Stimulated activated effector memory CD8-positive, alpha-beta T cell treated with anti-CD3 and anti-CD28 coated beads, Interleukin-12 subunit alpha, Interleukin-12 subunit beta, amount 100 ng/mL, for 72 hours (primary cell): Measurements from ENCODE around the gene ZNF792.
"Not testable (repeated sequence)": the region's sequence is repeated elsewhere in the genome, so short reads cannot be mapped to it uniquely, and the experiment has no call there.

ENCODE experiments used
- ATAC-seq: fragments of 150-1000 bp; cut with Tn5 transposase; 2 replicates; pipeline ENCODE4 v1.10.0; 2021
- DNase-seq, 2 donors: peaks; one replicate each; pipeline ENCODE4 v3.0.0; 2021 to 2022; ENCODE audit warnings: low spot score in 2 of 2
- H3K27ac Mint-ChIP-seq: one replicate; pipeline ENCODE4 v1.8.0; 2022; ENCODE audit warnings: mild to moderate bottlenecking, mixed read lengths
- H3K36me3 Mint-ChIP-seq: one replicate; pipeline ENCODE4 v1.8.0; 2022; ENCODE audit warnings: mild to moderate bottlenecking, mixed read lengths
- H3K4me1 Mint-ChIP-seq: one replicate; pipeline ENCODE4 v1.8.0; 2022; ENCODE audit warnings: mixed read lengths
- H3K4me3 Mint-ChIP-seq: one replicate; pipeline ENCODE4 v1.8.0; 2022; ENCODE audit warnings: mild to moderate bottlenecking, mixed read lengths
- H3K9me3 Mint-ChIP-seq: one replicate; pipeline ENCODE4 v1.8.0; 2022; ENCODE audit warnings: mixed read lengths

The ZNF792 gene

GRCh38 chr19:35002037-35002535, 38.1 kb upstream of the ZNF792 start:
- H3K27ac Mint-ChIP-seq: peak overlapping the region; percentile 94
- peaks cover 77% of the 10 kb centered on the region for H3K4me1 Mint-ChIP-seq
- ATAC-seq (no peak), DNase-seq (no peak)
- H3K4me3 Mint-ChIP-seq: peak overlapping the region; percentile 90
- no peaks in the 10 kb centered on the region for H3K9me3 Mint-ChIP-seq
- H3K36me3 Mint-ChIP-seq: peaks cover 65% of the 10 kb centered on the region

GRCh38 chr19:35000647-35001501, 36.8 kb upstream of the ZNF792 start:
- peak overlapping the region; percentile 90 for H3K4me3 Mint-ChIP-seq
- DNase-seq (peak in 1 of 2 donors; percentile 71), ATAC-seq (peak; percentile 58)
- H3K36me3 Mint-ChIP-seq: peaks cover 55% of the 10 kb centered on the region
- H3K4me1 Mint-ChIP-seq: peaks cover 72% of the 10 kb centered on the region
- no peaks in the 10 kb centered on the region for H3K9me3 Mint-ChIP-seq
- H3K27ac Mint-ChIP-seq: peak overlapping the region; percentile 94

- DNase-seq (no peak), ATAC-seq (no peak)
- H3K9me3 Mint-ChIP-seq: no peaks in the 10 kb centered on the region
- H3K4me1 Mint-ChIP-seq: peaks cover 67% of the 10 kb centered on the region
- H3K4me3 Mint-ChIP-seq: peak overlapping the region; percentile 90
- peak overlapping the region; percentile 97 for H3K27ac Mint-ChIP-seq
- H3K36me3 Mint-ChIP-seq: peaks cover 50% of the 10 kb centered on the region
These were observed 36.3 kb upstream of the ZNF792 start for GRCh38 chr19:35000338-35000646.

GRCh38 chr19:34999498-35000337, 35.7 kb upstream of the ZNF792 start, which contains the start of gene GRAMD1A:
GRAMD1A (plus strand) TSS chr19:35000323; CDS start chr19:35000479, 156 bp downstream.
- peak within 1 kb of the TSS; percentile 90 for H3K4me3 Mint-ChIP-seq
- peaks cover 61% of the 10 kb centered on the region for H3K4me1 Mint-ChIP-seq
- H3K36me3 Mint-ChIP-seq: peaks cover 44% of the 10 kb centered on the region
- ATAC-seq (peak; percentile 76), DNase-seq (peak; percentile 68 to 83)
- H3K9me3 Mint-ChIP-seq: no peaks in the 10 kb centered on the region
- H3K27ac Mint-ChIP-seq: peak within 1 kb of the TSS; percentile 97

- Mint-ChIP-seq H3K36me3 (peaks cover 36% of the 10 kb centered on the region), H3K4me1 (peaks cover 59% of the 10 kb centered on the region), H3K4me3 (peak overlapping the region; percentile 90), H3K9me3 (no peaks in the 10 kb centered on the region), H3K27ac (peak overlapping the region; percentile 97)
- no peak for ATAC-seq
- DNase-seq: no peak
These were observed 34.9 kb upstream of the ZNF792 start for GRCh38 chr19:34998777-34999497.

- Mint-ChIP-seq H3K36me3 (peaks cover 29% of the 10 kb centered on the region), H3K27ac (peak overlapping the region; percentile 97), H3K4me3 (peak overlapping the region; percentile 90), H3K4me1 (peaks cover 55% of the 10 kb centered on the region)
- H3K9me3 Mint-ChIP-seq, DNase-seq, ATAC-seq: not testable (repeated sequence)
These were observed 34.2 kb upstream of the ZNF792 start for GRCh38 chr19:34998224-34998623.

GRCh38 chr19:34997071-34997617, 33.1 kb upstream of the ZNF792 start:
- H3K4me3 Mint-ChIP-seq: peak overlapping the region; percentile 90
- ATAC-seq (no peak), DNase-seq (no peak)
- H3K36me3 Mint-ChIP-seq: peaks cover 24% of the 10 kb centered on the region
- peak overlapping the region; percentile 97 for H3K27ac Mint-ChIP-seq
- H3K9me3 Mint-ChIP-seq: no peaks in the 10 kb centered on the region
- peaks cover 50% of the 10 kb centered on the region for H3K4me1 Mint-ChIP-seq

- Mint-ChIP-seq H3K9me3 (no peaks in the 10 kb centered on the region), H3K36me3 (peaks cover 16% of the 10 kb centered on the region), H3K4me1 (peaks cover 50% of the 10 kb centered on the region), H3K27ac (no peak overlapping the region), H3K4me3 (no peak overlapping the region)
- DNase-seq: no peak
- ATAC-seq: no peak
These were observed 31.5 kb upstream of the ZNF792 start for GRCh38 chr19:34995551-34995950.

- no peak for ATAC-seq
- Mint-ChIP-seq H3K4me1 (peaks cover 56% of the 10 kb centered on the region), H3K27ac (no peak overlapping the region), H3K4me3 (no peak overlapping the region), H3K36me3 (peaks cover 18% of the 10 kb centered on the region), H3K9me3 (no peaks in the 10 kb centered on the region)
- DNase-seq: no peak
These were observed 30.9 kb upstream of the ZNF792 start for GRCh38 chr19:34994643-34995541.

GRCh38 chr19:34994286-34994642, 30.2 kb upstream of the ZNF792 start:
- no peak overlapping the region for H3K4me3 Mint-ChIP-seq
- peak overlapping the region; percentile 75 for H3K27ac Mint-ChIP-seq
- H3K36me3 Mint-ChIP-seq: peaks cover 18% of the 10 kb centered on the region
- H3K4me1 Mint-ChIP-seq: peaks cover 56% of the 10 kb centered on the region
- no peak for DNase-seq
- ATAC-seq: no peak
- no peaks in the 10 kb centered on the region for H3K9me3 Mint-ChIP-seq

GRCh38 chr19:34992582-34992981, 28.6 kb upstream of the ZNF792 start:
- not testable (repeated sequence) for DNase-seq, ATAC-seq, H3K9me3 Mint-ChIP-seq
- peaks cover 12% of the 10 kb centered on the region for H3K36me3 Mint-ChIP-seq
- H3K27ac Mint-ChIP-seq: peak overlapping the region; percentile 68
- H3K4me3 Mint-ChIP-seq: peak overlapping the region; percentile 10
- peaks cover 54% of the 10 kb centered on the region for H3K4me1 Mint-ChIP-seq

- Mint-ChIP-seq H3K4me1 (peaks cover 47% of the 10 kb centered on the region), H3K27ac (peak overlapping the region; percentile 68), H3K4me3 (peak overlapping the region; percentile 10), H3K36me3 (peaks cover 6% of the 10 kb centered on the region), H3K9me3 (no peaks in the 10 kb centered on the region)
- no peak for ATAC-seq
- DNase-seq: no peak
These were observed 27.7 kb upstream of the ZNF792 start for GRCh38 chr19:34991542-34992333.

- Mint-ChIP-seq H3K4me1 (peaks cover 51% of the 10 kb centered on the region), H3K27ac (peak overlapping the region; percentile 74), H3K4me3 (peak overlapping the region; percentile 33), H3K9me3 (no peaks in the 10 kb centered on the region), H3K36me3 (peaks cover 6% of the 10 kb centered on the region)
- DNase-seq (no peak), ATAC-seq (peak; percentile 74)
These were observed 26.7 kb upstream of the ZNF792 start for GRCh38 chr19:34990578-34991192.
